ENCODE data around the gene QPCT. TPM values are rescaled to one million over a fixed set of nuclear protein-coding genes. Genes with fewer than 3 reads are reported as not detected.

The QPCT gene
- polyA plus RNA-seq, 1 experiment: 15.9 TPM

DNA sequence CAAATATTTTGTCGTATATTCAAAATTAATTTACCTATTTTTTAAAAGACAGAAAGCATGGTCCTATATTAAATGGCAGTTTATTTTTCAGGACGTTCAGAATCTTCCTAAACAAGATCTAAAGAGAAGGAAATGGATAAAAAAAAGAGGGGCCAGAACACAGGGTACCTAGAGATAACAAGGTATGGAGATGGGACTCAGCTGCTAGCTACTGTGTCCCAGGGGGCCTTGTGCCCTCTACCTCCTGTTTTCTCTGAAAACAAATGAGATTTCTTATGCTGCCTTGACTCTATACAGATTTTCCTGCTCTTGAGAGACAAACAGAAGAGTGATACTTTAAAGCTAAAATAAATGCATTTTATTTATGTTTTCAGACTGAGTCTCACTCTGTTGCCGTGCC lies 29.1 kb upstream of the QPCT start:
- Histone ChIP-seq H3K36me3 (ENCODE audit: control insufficient read depth, insufficient read depth, low read length) (no peaks in the 10 kb centered on the region), H3K4me3 (ENCODE audit: low read depth, low read length) (no peak overlapping the region), H3K27me3 (ENCODE audit: control insufficient read depth, insufficient read depth, low read length) (no peaks in the 10 kb centered on the region)
- ChIA-PET POLR2A (no interaction called here), CTCF (interaction anchor here (0.6 kb wide), 2 partner anchors 9 to 25 kb away, joined by 3 read pairs; no protein-coding TSS in a partner anchor)
- TF ChIP-seq CTCF (IDR thresholded peaks at IDR 0.05; ENCODE audit: insufficient read depth, low read depth, low read length): no peak
- DNase-seq (ENCODE audit: low read depth): no peak

- POLR2A ChIA-PET: no interaction called here
- H3K27me3 ChIP-seq (ENCODE audit: control insufficient read depth, insufficient read depth, low read length): no peaks in the 10 kb centered on the region
- CTCF ChIA-PET: no interaction called here
- no peak for TF ChIP-seq CTCF (IDR thresholded peaks at IDR 0.05; ENCODE audit: insufficient read depth, low read depth, low read length)
- H3K36me3 ChIP-seq (ENCODE audit: control insufficient read depth, insufficient read depth, low read length): no peaks in the 10 kb centered on the region
- no peak overlapping the region for H3K4me3 ChIP-seq (ENCODE audit: low read depth, low read length)
- no peak for DNase-seq (ENCODE audit: low read depth)
Observed at GRCh38 chr2:37316181-37316580, 28.2 kb upstream of the QPCT start.

- no peaks in the 10 kb centered on the region for H3K36me3 ChIP-seq (ENCODE audit: control insufficient read depth, insufficient read depth, low read length)
- H3K4me3 ChIP-seq (ENCODE audit: low read depth, low read length): no peak overlapping the region
- H3K27me3 ChIP-seq (ENCODE audit: control insufficient read depth, insufficient read depth, low read length): no peaks in the 10 kb centered on the region
- ChIA-PET POLR2A (no interaction called here), CTCF (no interaction called here)
- DNase-seq (ENCODE audit: low read depth): no peak
- no peak for TF ChIP-seq CTCF (IDR thresholded peaks at IDR 0.05; ENCODE audit: insufficient read depth, low read depth, low read length)
Observed at GRCh38 chr2:37317746-37318145, 26.7 kb upstream of the QPCT start.

DNA sequence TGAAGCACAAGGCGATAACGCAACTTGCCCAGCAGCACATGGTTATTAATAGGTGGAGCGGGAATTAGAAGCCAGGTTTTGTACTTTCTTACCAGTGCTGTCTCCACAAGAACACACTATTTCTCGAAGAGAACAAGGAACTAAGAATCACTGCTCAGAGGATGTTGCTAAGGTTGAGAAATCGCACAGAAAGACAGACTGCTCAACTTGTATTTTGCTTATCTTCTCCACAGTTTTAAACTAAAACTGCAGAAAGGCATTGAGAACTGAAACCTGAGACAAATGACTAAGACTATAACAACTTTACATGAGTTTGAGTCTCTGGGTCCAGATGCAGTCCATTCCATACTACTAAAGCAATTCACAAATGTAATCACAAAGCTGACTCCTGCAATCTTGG lies 26.0 kb upstream of the QPCT start:
- CTCF ChIA-PET: no interaction called here

GRCh38 chr2:37319754-37320609 lies 24.4 kb upstream of the QPCT start:
- no peak overlapping the region for H3K4me3 ChIP-seq (ENCODE audit: low read depth, low read length)
- TF ChIP-seq CTCF (IDR thresholded peaks at IDR 0.05; ENCODE audit: insufficient read depth, low read depth, low read length): no peak
- no peaks in the 10 kb centered on the region for H3K36me3 ChIP-seq (ENCODE audit: control insufficient read depth, insufficient read depth, low read length)
- POLR2A ChIA-PET: no interaction called here
- DNase-seq (ENCODE audit: low read depth): no peak
- CTCF ChIA-PET: no interaction called here
- H3K27me3 ChIP-seq (ENCODE audit: control insufficient read depth, insufficient read depth, low read length): no peaks in the 10 kb centered on the region

More for the DNA sequence above, 26.0 kb upstream of the QPCT start:
- Histone ChIP-seq H3K36me3 (ENCODE audit: control insufficient read depth, insufficient read depth, low read length) (no peaks in the 10 kb centered on the region), H3K4me3 (ENCODE audit: low read depth, low read length) (no peak overlapping the region), H3K27me3 (ENCODE audit: control insufficient read depth, insufficient read depth, low read length) (no peaks in the 10 kb centered on the region)
- TF ChIP-seq CTCF (IDR thresholded peaks at IDR 0.05; ENCODE audit: insufficient read depth, low read depth, low read length): no peak
- POLR2A ChIA-PET: no interaction called here
- peak; percentile 24 for DNase-seq (ENCODE audit: low read depth)
